GM12878 (cell line): Measurements from ENCODE around the gene RSPH9. TPM values are rescaled to one million over a fixed set of nuclear protein-coding genes. Genes with fewer than 3 reads are reported as not detected.

ENCODE experiments used
- CEBPB ChIP-seq, 2 experiments: fragments of 150-350 bp in 1 of 2; IDR thresholded peaks; 2 replicates each; pipeline ENCODE4 v1.6.1; 2012 to 2014; ENCODE audit warnings: low read depth in 2 of 2, low read length in 2 of 2, borderline replicate concordance in 1 of 2, inconsistent platforms in 1 of 2
- CHD2 ChIP-seq: IDR thresholded peaks from 2 replicates; pipeline ENCODE4 v1.6.1; 2011; ENCODE audit warnings: low read depth, low read length, improper control_type of control experiment, borderline replicate concordance
- ESRRA ChIP-seq: IDR thresholded peaks from 2 replicates; pipeline ENCODE4 v1.6.1; 2012; ENCODE audit warnings: mild to moderate bottlenecking, low read length, improper control_type of control experiment
- MEF2B ChIP-seq: fragments of 450-650 bp; IDR thresholded peaks from 2 replicates; pipeline ENCODE4 v1.6.1; 2018; ENCODE audit warnings: mild to moderate bottlenecking, moderate library complexity; ENCODE audit not compliant: partially characterized antibody, poor library complexity, severe bottlenecking
- NBN ChIP-seq: fragments of 450-650 bp; IDR thresholded peaks from 2 replicates; pipeline ENCODE4 v1.6.1; 2016
- NR2C1 ChIP-seq: fragments of 450-650 bp; IDR thresholded peaks from 2 replicates; pipeline ENCODE4 v1.6.1; 2017; ENCODE audit warnings: antibody characterized with exemption, mild to moderate bottlenecking, moderate library complexity
- RAD21 ChIP-seq: IDR thresholded peaks from 2 replicates; pipeline ENCODE4 v1.6.1; 2011; ENCODE audit warnings: mild to moderate bottlenecking, low read depth, low read length, moderate library complexity; ENCODE audit not compliant: insufficient read depth
- polyA plus RNA-seq, 11 experiments: library from polyadenylated mRNA; depleted of rRNA in 4 of 11; unstranded in 6 of 11; stranded (reverse) in 5 of 11; fragments of >200 nt; fragmentation: Nextera tagmentation in 4 of 11; fragmentation: Illumina TruSeq in 1 of 11; extraction: Ambion mirVana in 4 of 11; extraction: Trizol in 1 of 11; gene quantifications; 1 replicate in 1 of 11; 2 replicates in 10 of 11; pipeline versions ENCODE4 v1.2.1 to v1.2.3, GENCODE V29; 2011 to 2016; ENCODE audit warnings: inconsistent platforms in 2 of 11, missing spikeins in 2 of 11, low read depth in 1 of 11
- total RNA-seq, 4 experiments: library from RNA; depleted of rRNA in 3 of 4; stranded (reverse); fragments of >200 nt in 3 of 4; fragmentation: Illumina TruSeq in 1 of 4; extraction: Trizol in 1 of 4; gene quantifications; 2 replicates each; pipeline versions ENCODE4 v1.2.1 to v1.2.3, GENCODE V29; 2013 to 2021
- TF ChIP-seq, protein P1 (sequence below): fragments of 450-650 bp; IDR thresholded peaks from 2 replicates; pipeline ENCODE4 v1.6.1; 2017; ENCODE audit warnings: mild to moderate bottlenecking, moderate library complexity
- TF ChIP-seq, protein P2 (sequence below): IDR thresholded peaks from 2 replicates; pipeline ENCODE4 v1.6.1; 2012; ENCODE audit warnings: low read depth, low read length, improper control_type of control experiment
- TF ChIP-seq, protein P3 (sequence below): IDR thresholded peaks from 2 replicates; pipeline ENCODE4 v1.6.1; 2012; ENCODE audit warnings: low read depth, low read length, improper control_type of control experiment
- TF ChIP-seq, protein P4 (sequence below): IDR thresholded peaks from 2 replicates; pipeline ENCODE4 v1.6.1; 2011; ENCODE audit warnings: borderline replicate concordance, low read depth, mild to moderate bottlenecking, moderate library complexity, mixed read lengths, low read length; ENCODE audit not compliant: insufficient read depth; ENCODE audit errors: extremely low read length
- TF ChIP-seq, protein P5 (sequence below): IDR thresholded peaks from 2 replicates; pipeline ENCODE4 v1.6.1; 2012; ENCODE audit warnings: improper control_type of control experiment, low read depth, low read length; ENCODE audit not compliant: insufficient replicate concordance
- TF ChIP-seq, protein P6 (sequence below): fragments of 450-650 bp; IDR thresholded peaks from 2 replicates; pipeline ENCODE4 v1.6.1; 2017; ENCODE audit warnings: low read depth, mild to moderate bottlenecking, moderate library complexity

Gene RSPH9
- total and polyA plus RNA-seq, 10 of the 15 experiments (the other 5 are each of a cell fraction or from before 2014, with no cell fraction given) = 0.26 to 0.63 (median 0.36) TPM; not detected in 6

DNA sequence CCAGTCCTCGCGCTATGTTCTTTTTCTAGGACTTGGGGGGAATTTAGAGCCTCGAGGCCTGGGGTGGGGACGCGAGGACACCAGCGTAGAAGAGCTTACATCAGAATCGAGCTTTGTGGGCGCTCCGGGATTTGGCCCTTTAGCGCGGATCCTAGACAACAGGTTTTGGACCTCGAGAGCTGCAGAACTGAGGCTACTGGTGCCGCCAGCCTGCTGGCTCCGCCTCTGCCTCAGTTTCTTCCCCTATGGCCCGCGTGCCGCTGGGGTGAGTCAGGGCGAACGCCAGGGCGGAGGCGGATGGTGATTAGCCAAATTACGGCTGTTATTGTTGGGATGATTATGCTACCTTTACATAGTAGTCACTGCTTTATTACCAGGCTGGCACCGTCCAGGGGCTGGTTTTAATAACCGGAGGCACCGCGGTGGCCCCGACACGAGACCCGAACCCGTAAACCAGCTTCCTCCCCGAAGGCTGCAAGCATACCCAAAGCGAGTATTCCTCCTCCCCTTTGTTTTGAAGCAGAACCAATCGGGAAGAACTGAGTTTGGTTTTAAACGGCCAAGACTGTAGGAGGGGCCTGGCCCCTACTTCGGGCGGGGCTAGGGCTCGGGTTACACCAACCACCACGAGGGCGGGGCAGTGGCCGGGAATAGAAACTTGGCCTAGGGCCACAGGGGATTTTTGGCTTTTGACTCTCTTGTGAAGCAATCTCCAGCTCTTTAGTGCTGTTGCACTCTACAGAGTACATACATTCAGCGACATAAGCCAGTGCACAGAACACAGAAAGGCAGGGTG, 15.1 kb upstream of the RSPH9 start (continued):
- TF ChIP-seq, protein P1, sequence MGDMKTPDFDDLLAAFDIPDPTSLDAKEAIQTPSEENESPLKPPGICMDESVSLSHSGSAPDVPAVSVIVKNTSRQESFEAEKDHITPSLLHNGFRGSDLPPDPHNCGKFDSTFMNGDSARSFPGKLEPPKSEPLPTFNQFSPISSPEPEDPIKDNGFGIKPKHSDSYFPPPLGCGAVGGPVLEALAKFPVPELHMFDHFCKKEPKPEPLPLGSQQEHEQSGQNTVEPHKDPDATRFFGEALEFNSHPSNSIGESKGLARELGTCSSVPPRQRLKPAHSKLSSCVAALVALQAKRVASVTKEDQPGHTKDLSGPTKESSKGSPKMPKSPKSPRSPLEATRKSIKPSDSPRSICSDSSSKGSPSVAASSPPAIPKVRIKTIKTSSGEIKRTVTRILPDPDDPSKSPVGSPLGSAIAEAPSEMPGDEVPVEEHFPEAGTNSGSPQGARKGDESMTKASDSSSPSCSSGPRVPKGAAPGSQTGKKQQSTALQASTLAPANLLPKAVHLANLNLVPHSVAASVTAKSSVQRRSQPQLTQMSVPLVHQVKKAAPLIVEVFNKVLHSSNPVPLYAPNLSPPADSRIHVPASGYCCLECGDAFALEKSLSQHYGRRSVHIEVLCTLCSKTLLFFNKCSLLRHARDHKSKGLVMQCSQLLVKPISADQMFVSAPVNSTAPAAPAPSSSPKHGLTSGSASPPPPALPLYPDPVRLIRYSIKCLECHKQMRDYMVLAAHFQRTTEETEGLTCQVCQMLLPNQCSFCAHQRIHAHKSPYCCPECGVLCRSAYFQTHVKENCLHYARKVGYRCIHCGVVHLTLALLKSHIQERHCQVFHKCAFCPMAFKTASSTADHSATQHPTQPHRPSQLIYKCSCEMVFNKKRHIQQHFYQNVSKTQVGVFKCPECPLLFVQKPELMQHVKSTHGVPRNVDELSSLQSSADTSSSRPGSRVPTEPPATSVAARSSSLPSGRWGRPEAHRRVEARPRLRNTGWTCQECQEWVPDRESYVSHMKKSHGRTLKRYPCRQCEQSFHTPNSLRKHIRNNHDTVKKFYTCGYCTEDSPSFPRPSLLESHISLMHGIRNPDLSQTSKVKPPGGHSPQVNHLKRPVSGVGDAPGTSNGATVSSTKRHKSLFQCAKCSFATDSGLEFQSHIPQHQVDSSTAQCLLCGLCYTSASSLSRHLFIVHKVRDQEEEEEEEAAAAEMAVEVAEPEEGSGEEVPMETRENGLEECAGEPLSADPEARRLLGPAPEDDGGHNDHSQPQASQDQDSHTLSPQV = no peak
- TF ChIP-seq CHD2 = no peak
- TF ChIP-seq, protein P2, sequence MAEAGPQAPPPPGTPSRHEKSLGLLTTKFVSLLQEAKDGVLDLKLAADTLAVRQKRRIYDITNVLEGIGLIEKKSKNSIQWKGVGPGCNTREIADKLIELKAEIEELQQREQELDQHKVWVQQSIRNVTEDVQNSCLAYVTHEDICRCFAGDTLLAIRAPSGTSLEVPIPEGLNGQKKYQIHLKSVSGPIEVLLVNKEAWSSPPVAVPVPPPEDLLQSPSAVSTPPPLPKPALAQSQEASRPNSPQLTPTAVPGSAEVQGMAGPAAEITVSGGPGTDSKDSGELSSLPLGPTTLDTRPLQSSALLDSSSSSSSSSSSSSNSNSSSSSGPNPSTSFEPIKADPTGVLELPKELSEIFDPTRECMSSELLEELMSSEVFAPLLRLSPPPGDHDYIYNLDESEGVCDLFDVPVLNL = no peak
- TF ChIP-seq, protein P3, sequence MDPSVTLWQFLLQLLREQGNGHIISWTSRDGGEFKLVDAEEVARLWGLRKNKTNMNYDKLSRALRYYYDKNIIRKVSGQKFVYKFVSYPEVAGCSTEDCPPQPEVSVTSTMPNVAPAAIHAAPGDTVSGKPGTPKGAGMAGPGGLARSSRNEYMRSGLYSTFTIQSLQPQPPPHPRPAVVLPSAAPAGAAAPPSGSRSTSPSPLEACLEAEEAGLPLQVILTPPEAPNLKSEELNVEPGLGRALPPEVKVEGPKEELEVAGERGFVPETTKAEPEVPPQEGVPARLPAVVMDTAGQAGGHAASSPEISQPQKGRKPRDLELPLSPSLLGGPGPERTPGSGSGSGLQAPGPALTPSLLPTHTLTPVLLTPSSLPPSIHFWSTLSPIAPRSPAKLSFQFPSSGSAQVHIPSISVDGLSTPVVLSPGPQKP = no peak
- TF ChIP-seq, protein P4, sequence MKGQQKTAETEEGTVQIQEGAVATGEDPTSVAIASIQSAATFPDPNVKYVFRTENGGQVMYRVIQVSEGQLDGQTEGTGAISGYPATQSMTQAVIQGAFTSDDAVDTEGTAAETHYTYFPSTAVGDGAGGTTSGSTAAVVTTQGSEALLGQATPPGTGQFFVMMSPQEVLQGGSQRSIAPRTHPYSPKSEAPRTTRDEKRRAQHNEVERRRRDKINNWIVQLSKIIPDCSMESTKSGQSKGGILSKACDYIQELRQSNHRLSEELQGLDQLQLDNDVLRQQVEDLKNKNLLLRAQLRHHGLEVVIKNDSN = no peak
- TF ChIP-seq, protein P5, sequence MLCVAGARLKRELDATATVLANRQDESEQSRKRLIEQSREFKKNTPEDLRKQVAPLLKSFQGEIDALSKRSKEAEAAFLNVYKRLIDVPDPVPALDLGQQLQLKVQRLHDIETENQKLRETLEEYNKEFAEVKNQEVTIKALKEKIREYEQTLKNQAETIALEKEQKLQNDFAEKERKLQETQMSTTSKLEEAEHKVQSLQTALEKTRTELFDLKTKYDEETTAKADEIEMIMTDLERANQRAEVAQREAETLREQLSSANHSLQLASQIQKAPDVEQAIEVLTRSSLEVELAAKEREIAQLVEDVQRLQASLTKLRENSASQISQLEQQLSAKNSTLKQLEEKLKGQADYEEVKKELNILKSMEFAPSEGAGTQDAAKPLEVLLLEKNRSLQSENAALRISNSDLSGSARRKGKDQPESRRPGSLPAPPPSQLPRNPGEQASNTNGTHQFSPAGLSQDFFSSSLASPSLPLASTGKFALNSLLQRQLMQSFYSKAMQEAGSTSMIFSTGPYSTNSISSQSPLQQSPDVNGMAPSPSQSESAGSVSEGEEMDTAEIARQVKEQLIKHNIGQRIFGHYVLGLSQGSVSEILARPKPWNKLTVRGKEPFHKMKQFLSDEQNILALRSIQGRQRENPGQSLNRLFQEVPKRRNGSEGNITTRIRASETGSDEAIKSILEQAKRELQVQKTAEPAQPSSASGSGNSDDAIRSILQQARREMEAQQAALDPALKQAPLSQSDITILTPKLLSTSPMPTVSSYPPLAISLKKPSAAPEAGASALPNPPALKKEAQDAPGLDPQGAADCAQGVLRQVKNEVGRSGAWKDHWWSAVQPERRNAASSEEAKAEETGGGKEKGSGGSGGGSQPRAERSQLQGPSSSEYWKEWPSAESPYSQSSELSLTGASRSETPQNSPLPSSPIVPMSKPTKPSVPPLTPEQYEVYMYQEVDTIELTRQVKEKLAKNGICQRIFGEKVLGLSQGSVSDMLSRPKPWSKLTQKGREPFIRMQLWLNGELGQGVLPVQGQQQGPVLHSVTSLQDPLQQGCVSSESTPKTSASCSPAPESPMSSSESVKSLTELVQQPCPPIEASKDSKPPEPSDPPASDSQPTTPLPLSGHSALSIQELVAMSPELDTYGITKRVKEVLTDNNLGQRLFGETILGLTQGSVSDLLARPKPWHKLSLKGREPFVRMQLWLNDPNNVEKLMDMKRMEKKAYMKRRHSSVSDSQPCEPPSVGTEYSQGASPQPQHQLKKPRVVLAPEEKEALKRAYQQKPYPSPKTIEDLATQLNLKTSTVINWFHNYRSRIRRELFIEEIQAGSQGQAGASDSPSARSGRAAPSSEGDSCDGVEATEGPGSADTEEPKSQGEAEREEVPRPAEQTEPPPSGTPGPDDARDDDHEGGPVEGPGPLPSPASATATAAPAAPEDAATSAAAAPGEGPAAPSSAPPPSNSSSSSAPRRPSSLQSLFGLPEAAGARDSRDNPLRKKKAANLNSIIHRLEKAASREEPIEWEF = peak; percentile 46
- peak; percentile 82 for TF ChIP-seq MEF2B
- no peak for TF ChIP-seq ESRRA
- TF ChIP-seq NR2C1 = no peak
- TF ChIP-seq NBN = peak; percentile 28
- peak in 1 of 2 experiments; percentile 74; a peak in 2 of 4 replicates for TF ChIP-seq CEBPB (IDR thresholded peaks at IDR 0.05; ENCODE audit: borderline replicate concordance in 1 of 2, low read depth in 2 of 2, low read length in 2 of 2)
- TF ChIP-seq, protein P6, sequence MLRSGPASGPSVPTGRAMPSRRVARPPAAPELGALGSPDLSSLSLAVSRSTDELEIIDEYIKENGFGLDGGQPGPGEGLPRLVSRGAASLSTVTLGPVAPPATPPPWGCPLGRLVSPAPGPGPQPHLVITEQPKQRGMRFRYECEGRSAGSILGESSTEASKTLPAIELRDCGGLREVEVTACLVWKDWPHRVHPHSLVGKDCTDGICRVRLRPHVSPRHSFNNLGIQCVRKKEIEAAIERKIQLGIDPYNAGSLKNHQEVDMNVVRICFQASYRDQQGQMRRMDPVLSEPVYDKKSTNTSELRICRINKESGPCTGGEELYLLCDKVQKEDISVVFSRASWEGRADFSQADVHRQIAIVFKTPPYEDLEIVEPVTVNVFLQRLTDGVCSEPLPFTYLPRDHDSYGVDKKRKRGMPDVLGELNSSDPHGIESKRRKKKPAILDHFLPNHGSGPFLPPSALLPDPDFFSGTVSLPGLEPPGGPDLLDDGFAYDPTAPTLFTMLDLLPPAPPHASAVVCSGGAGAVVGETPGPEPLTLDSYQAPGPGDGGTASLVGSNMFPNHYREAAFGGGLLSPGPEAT = no peak; the same call in none of the 2 replicates
- TF ChIP-seq RAD21 = no peak
